ENCODE results near the gene SFTPD.

DNA sequence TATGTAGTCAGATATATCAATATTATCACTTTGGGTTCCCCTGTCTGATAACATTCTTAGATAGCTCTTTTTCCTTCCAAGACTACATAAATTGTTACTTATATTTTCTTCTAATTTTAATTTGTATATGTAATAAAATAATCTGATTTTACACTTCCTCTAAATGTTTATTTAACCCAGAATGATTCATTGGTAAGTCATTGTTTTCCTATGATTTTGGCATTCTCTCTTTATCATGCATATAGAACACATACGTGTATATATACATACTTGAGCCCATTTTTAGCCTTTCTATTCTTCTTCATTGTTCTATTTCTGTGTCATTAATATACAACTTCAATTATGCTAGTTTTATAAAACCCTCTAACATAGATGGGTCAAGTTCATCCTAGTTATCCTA, 16.6 kb downstream of the SFTPD start:
- TF ChIP-seq, protein P1, sequence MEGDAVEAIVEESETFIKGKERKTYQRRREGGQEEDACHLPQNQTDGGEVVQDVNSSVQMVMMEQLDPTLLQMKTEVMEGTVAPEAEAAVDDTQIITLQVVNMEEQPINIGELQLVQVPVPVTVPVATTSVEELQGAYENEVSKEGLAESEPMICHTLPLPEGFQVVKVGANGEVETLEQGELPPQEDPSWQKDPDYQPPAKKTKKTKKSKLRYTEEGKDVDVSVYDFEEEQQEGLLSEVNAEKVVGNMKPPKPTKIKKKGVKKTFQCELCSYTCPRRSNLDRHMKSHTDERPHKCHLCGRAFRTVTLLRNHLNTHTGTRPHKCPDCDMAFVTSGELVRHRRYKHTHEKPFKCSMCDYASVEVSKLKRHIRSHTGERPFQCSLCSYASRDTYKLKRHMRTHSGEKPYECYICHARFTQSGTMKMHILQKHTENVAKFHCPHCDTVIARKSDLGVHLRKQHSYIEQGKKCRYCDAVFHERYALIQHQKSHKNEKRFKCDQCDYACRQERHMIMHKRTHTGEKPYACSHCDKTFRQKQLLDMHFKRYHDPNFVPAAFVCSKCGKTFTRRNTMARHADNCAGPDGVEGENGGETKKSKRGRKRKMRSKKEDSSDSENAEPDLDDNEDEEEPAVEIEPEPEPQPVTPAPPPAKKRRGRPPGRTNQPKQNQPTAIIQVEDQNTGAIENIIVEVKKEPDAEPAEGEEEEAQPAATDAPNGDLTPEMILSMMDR (IDR thresholded peaks at IDR 0.05): no peak
- TF ChIP-seq POLR2A (IDR thresholded peaks at IDR 0.05): no peak
